H9 (cell line): ENCODE data around the gene OR2T6. TPM values are rescaled to one million over a fixed set of nuclear protein-coding genes. Genes with fewer than 3 reads are reported as not detected.

ENCODE experiments used
- DNase-seq: peaks from one replicate; pipeline ENCODE4 v3.0.0-alpha.2; 2017
- H2AFZ ChIP-seq: one replicate; pipeline ENCODE4 v1.6.1; 2013; ENCODE audit warnings: mild to moderate bottlenecking, low read length, control low read depth, moderate library complexity
- H2AK5ac ChIP-seq: 2 replicates; pipeline ENCODE4 v1.6.1; 2013; ENCODE audit warnings: low read length, control low read depth, mixed read lengths; ENCODE audit not compliant: insufficient read length
- H2BK120ac ChIP-seq: one replicate; pipeline ENCODE4 v1.6.1; 2013; ENCODE audit warnings: low read depth, mild to moderate bottlenecking, low read length, control low read depth, inconsistent platforms; ENCODE audit not compliant: poor library complexity, severe bottlenecking
- H2BK12ac ChIP-seq: 2 replicates; pipeline ENCODE4 v1.6.1; 2013; ENCODE audit warnings: low read length, control low read depth, mixed read lengths, low read depth; ENCODE audit not compliant: insufficient read length
- H2BK15ac ChIP-seq: 2 replicates; pipeline ENCODE4 v1.6.1; 2013; ENCODE audit warnings: low read depth, low read length, control low read depth
- H2BK20ac ChIP-seq: one replicate; pipeline ENCODE4 v1.6.1; 2013; ENCODE audit warnings: low read depth, mild to moderate bottlenecking, low read length, control low read depth, inconsistent platforms; ENCODE audit not compliant: poor library complexity, severe bottlenecking
- H2BK5ac ChIP-seq: 2 replicates; pipeline ENCODE4 v1.6.1; 2013; ENCODE audit warnings: low read length, control low read depth, mixed read lengths; ENCODE audit not compliant: insufficient read length
- H3K14ac ChIP-seq: 2 replicates; pipeline ENCODE4 v1.6.1; 2013; ENCODE audit warnings: low read length, control low read depth; ENCODE audit not compliant: insufficient read depth
- H3K18ac ChIP-seq: 2 replicates; pipeline ENCODE4 v1.6.1; 2013; ENCODE audit warnings: low read depth, mild to moderate bottlenecking, mixed read lengths, low read length, control low read depth; ENCODE audit not compliant: insufficient read length
- H3K23ac ChIP-seq: 2 replicates; pipeline ENCODE4 v1.6.1; 2013; ENCODE audit warnings: low read length, control low read depth, mixed read lengths, low read depth; ENCODE audit not compliant: insufficient read length
- H3K23me2 ChIP-seq: 2 replicates; pipeline ENCODE4 v1.6.1; 2013; ENCODE audit warnings: low read depth, mild to moderate bottlenecking, mixed read lengths, low read length, control low read depth; ENCODE audit not compliant: insufficient read length, poor library complexity, severe bottlenecking
- H3K27ac ChIP-seq: 2 replicates; pipeline ENCODE4 v1.5.1; 2013; ENCODE audit warnings: low read length, control low read depth, mixed read lengths, low read depth; ENCODE audit not compliant: insufficient read length
- H3K27me3 ChIP-seq: 2 replicates; pipeline ENCODE4 v1.6.1; 2013; ENCODE audit warnings: low read length, control low read depth, inconsistent platforms; ENCODE audit not compliant: insufficient read depth
- H3K4ac ChIP-seq: 2 replicates; pipeline ENCODE4 v1.6.1; 2013; ENCODE audit warnings: low read depth, mild to moderate bottlenecking, control low read depth, inconsistent platforms, low read length, moderate library complexity
- H3K4me1 ChIP-seq: 2 replicates; pipeline ENCODE4 v1.6.1; 2013; ENCODE audit warnings: low read length, control low read depth, inconsistent platforms; ENCODE audit not compliant: insufficient read depth
- H3K4me2 ChIP-seq: 2 replicates; pipeline ENCODE4 v1.6.1; 2013; ENCODE audit warnings: low read length, control low read depth, mixed read lengths; ENCODE audit not compliant: insufficient read length, insufficient read depth
- H3K56ac ChIP-seq: 2 replicates; pipeline ENCODE4 v1.6.1; 2013; ENCODE audit warnings: low read depth, mild to moderate bottlenecking, mixed read lengths, low read length, control low read depth; ENCODE audit not compliant: insufficient read length
- H3K79me1 ChIP-seq: 2 replicates; pipeline ENCODE4 v1.6.1; 2013; ENCODE audit warnings: low read depth, mild to moderate bottlenecking, moderate library complexity, low read length, control low read depth, inconsistent platforms; ENCODE audit not compliant: insufficient read depth, poor library complexity, severe bottlenecking
- H3K79me2 ChIP-seq: 2 replicates; pipeline ENCODE4 v1.6.1; 2013; ENCODE audit warnings: low read length, control low read depth, inconsistent platforms; ENCODE audit not compliant: insufficient read depth
- H3K9ac ChIP-seq: 2 replicates; pipeline ENCODE4 v1.6.1; 2013; ENCODE audit warnings: low read length, control low read depth, mixed read lengths; ENCODE audit not compliant: insufficient read length; ENCODE audit errors: extremely low read depth
- H3K9me3 ChIP-seq: one replicate; pipeline ENCODE4 v1.6.1; 2013; ENCODE audit warnings: low read depth, low read length, inconsistent platforms; ENCODE audit not compliant: control insufficient read depth
- H3T11ph ChIP-seq: one replicate; pipeline ENCODE4 v1.6.1; 2013; ENCODE audit warnings: mild to moderate bottlenecking, low read length, control low read depth, inconsistent platforms
- H4K20me1 ChIP-seq: one replicate; pipeline ENCODE4 v1.6.1; 2013; ENCODE audit not compliant: control insufficient read depth, insufficient read length, insufficient read depth
- H4K5ac ChIP-seq: 2 replicates; pipeline ENCODE4 v1.6.1; 2013; ENCODE audit warnings: low read depth, mild to moderate bottlenecking, mixed read lengths, low read length, control low read depth; ENCODE audit not compliant: insufficient read length
- H4K8ac ChIP-seq: replicated peaks from 2 replicates; pipeline ENCODE4 v1.6.1; 2013; ENCODE audit warnings: low read length, control low read depth, mixed read lengths, low read depth; ENCODE audit not compliant: insufficient read length
- H4K91ac ChIP-seq: 2 replicates; pipeline ENCODE4 v1.6.1; 2013; ENCODE audit warnings: low read depth, mild to moderate bottlenecking, moderate library complexity, mixed read lengths, low read length, control low read depth; ENCODE audit not compliant: insufficient read length
- H3K27ac Mint-ChIP-seq, 3 experiments: 2 replicates in 2 of 3; 3 replicates in 1 of 3; pipeline ENCODE4 v1.8.0; 2020 to 2021; ENCODE audit warnings: mixed read lengths in 3 of 3, mild to moderate bottlenecking in 1 of 3, moderate library complexity in 1 of 3
- H3K27me3 Mint-ChIP-seq: 2 replicates; pipeline ENCODE4 v1.8.0; 2021; ENCODE audit warnings: low read depth, mild to moderate bottlenecking, moderate library complexity, mixed read lengths
- H3K36me3 Mint-ChIP-seq, 3 experiments: 2 replicates in 2 of 3; 3 replicates in 1 of 3; pipeline ENCODE4 v1.8.0; 2020 to 2021; ENCODE audit warnings: low read depth in 3 of 3, mixed read lengths in 3 of 3; ENCODE audit not compliant: insufficient read depth in 1 of 3
- H3K4me1 Mint-ChIP-seq, 2 experiments: 2 replicates each; pipeline ENCODE4 v1.8.0; 2020; ENCODE audit warnings: mixed read lengths in 2 of 2
- H3K4me3 Mint-ChIP-seq, 2 experiments: 2 replicates in 1 of 2; 3 replicates in 1 of 2; pipeline ENCODE4 v1.8.0; 2020 to 2021; ENCODE audit warnings: mild to moderate bottlenecking in 2 of 2, mixed read lengths in 2 of 2, moderate library complexity in 1 of 2
- H3K9me3 Mint-ChIP-seq, 2 experiments: 2 replicates in 1 of 2; 3 replicates in 1 of 2; pipeline ENCODE4 v1.8.0; 2020; ENCODE audit warnings: mild to moderate bottlenecking in 2 of 2, mixed read lengths in 2 of 2, moderate library complexity in 1 of 2
- WGBS: extraction: QIAGEN DNeasy Blood & Tissue Kit; methylation state at CpG from one replicate; pipeline ENCODE4 v1.1.7; 2013; ENCODE audit warnings: missing lambda C conversion rate, low lambda C conversion rate, mixed read lengths; ENCODE audit not compliant: insufficient read length; ENCODE audit errors: extremely low coverage; 5-methylcytosine and 5-hydroxymethylcytosine counted together
- total RNA-seq: library from RNA; stranded (reverse); gene quantifications from 2 replicates; pipeline ENCODE4 v1.2.1, GENCODE V29; 2021
- TF ChIP-seq, protein P1 (sequence below): fragments of 200-600 bp; sonication (generic); conservative IDR thresholded peaks from 3 replicates; pipeline ENCODE4 v1.8.0; 2021; ENCODE audit warnings: antibody characterized with exemption, mild to moderate bottlenecking

Gene OR2T6
- total RNA-seq, 1 experiment from 2014 or later = not detected

GRCh38 chr1:248373761-248374160 is 1.8 kb upstream of the OR2T6 start:
- H3K56ac ChIP-seq = no peak overlapping the region
- no peaks in the 10 kb centered on the region for H4K20me1 ChIP-seq
- Mint-ChIP-seq H3K4me1 (no peaks in the 10 kb centered on the region), H3K36me3 (peaks cover 3 to 29% (median 18%) of the 10 kb centered on the region in 3 experiments; a peak in 6 of 7 replicates), H3K27me3 (no peaks in the 10 kb centered on the region; the same call in 1 of the 2 replicates), H3K9me3 (peaks cover 92 to 97% of the 10 kb centered on the region in 2 experiments), H3K4me3 (no peak overlapping the region), H3K27ac (no peak overlapping the region)
- no peak overlapping the region for H4K5ac ChIP-seq
- no peak overlapping the region for H2AK5ac ChIP-seq
- no peak overlapping the region for H3K4me2 ChIP-seq
- no peak overlapping the region for H2BK12ac ChIP-seq
- H3K14ac ChIP-seq = no peak overlapping the region
- peaks cover 87% of the 10 kb centered on the region for H3K9me3 ChIP-seq
- H3K27me3 ChIP-seq = no peaks in the 10 kb centered on the region
- DNase-seq = no peak
- TF ChIP-seq, protein P1, sequence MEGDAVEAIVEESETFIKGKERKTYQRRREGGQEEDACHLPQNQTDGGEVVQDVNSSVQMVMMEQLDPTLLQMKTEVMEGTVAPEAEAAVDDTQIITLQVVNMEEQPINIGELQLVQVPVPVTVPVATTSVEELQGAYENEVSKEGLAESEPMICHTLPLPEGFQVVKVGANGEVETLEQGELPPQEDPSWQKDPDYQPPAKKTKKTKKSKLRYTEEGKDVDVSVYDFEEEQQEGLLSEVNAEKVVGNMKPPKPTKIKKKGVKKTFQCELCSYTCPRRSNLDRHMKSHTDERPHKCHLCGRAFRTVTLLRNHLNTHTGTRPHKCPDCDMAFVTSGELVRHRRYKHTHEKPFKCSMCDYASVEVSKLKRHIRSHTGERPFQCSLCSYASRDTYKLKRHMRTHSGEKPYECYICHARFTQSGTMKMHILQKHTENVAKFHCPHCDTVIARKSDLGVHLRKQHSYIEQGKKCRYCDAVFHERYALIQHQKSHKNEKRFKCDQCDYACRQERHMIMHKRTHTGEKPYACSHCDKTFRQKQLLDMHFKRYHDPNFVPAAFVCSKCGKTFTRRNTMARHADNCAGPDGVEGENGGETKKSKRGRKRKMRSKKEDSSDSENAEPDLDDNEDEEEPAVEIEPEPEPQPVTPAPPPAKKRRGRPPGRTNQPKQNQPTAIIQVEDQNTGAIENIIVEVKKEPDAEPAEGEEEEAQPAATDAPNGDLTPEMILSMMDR = no peak
- H2BK15ac ChIP-seq = no peak overlapping the region
- no peak overlapping the region for H3K27ac ChIP-seq
- H3K79me1 ChIP-seq = no peaks in the 10 kb centered on the region
- no peak overlapping the region for H2AFZ ChIP-seq
- no peaks in the 10 kb centered on the region for H3K4me1 ChIP-seq
- no peak overlapping the region for H3K23ac ChIP-seq
- WGBS = no CpG with 5 or more reads among the region's 4 CpGs
- H3K18ac ChIP-seq = no peak overlapping the region
- no peak overlapping the region for H2BK120ac ChIP-seq
- H3T11ph ChIP-seq = no peak overlapping the region
- no peak overlapping the region for H3K9ac ChIP-seq
- H3K4ac ChIP-seq = no peak overlapping the region
- no peaks in the 10 kb centered on the region for H3K23me2 ChIP-seq
- no peak overlapping the region for H2BK5ac ChIP-seq
- no peak overlapping the region for H4K8ac ChIP-seq
- no peak overlapping the region for H4K91ac ChIP-seq
- no peaks in the 10 kb centered on the region for H3K79me2 ChIP-seq
- no peak overlapping the region for H2BK20ac ChIP-seq
